ENCODE measurements around the gene CD2BP2.

GRCh38 chr16:30349675-30350074, 5.4 kb downstream of the CD2BP2 start:
- TF ChIP-seq CTCF (IDR thresholded peaks at IDR 0.05) (no peak), POLR2A (IDR thresholded peaks at IDR 0.05) (no peak), POLR2AphosphoS5 (IDR thresholded peaks at IDR 0.05; ENCODE audit: insufficient read depth in 1 of 2, low read depth in 1 of 2) (no peak)

All from vagina (tissue), 2 donors.